ENCODE data around the gene UBE2L3. TPM values are rescaled to one million over a fixed set of nuclear protein-coding genes. Genes with fewer than 3 reads are reported as not detected.

Gene UBE2L3
- total and polyA plus RNA-seq, 2 donors (not counting 1 experiment from before 2014, with no cell fraction given), result 13.5 to 30.9 TPM

DNA sequence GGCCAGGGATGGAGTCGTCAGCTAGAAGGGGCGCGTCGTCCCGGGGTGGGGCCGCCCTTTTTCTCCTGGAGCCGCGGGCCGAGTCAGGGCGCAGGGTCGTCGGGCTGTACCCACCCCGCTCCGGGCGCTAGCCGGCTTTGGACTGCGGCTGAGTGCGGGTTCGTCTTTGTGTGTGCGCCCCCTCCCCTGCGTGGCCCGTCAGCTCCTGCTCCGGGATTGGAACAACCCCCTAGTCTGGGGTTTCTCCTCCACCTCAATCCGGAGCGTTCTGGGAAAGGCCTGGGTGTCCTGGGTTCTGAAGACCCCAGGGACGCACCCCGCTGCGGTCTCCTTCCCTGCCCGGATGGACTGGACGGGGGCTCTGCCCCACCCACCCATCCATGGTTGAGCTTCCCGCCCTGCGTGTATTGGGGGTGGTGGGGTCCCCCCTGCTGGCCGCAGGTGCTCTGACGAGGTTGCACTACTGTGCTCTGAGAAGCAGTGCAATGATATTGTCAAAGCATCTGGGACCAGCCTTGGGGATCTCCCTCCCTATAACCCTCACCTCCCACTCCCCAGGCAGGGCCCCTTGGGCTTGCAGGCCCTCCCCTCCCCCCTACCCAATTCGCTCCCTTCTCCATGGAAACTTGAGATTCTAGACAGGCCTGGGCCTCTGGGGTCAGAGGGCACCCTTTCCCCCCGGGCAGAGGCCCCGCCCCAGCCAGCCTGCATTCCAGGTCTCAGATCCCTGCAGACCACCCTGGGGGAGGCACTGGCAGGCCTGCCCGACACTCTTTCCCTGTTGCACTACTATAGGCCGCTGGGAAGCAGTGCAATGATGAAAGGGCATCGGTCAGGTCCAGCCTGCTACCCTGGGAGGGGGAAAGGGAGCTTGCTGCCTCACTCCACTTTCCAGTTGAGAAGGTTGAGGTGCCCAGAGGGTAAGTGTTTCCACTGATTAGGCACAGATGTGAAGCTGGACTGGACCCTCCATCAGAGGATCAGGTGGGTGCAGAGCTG lies 85.3 kb downstream of the UBE2L3 start:
- Histone ChIP-seq H3K79me2 (ENCODE audit: control insufficient read depth, insufficient read depth, low read length) (peaks cover 3% of the 10 kb centered on the region), H3K36me3 (replicated peaks in 1 of 2; ENCODE audit: control extremely low read depth in 1 of 2, control insufficient read depth in 1 of 2, extremely low read depth in 1 of 2, insufficient read depth in 2 of 2, low read length in 1 of 2) (no peaks in the 10 kb centered on the region), H4K20me1 (ENCODE audit: control insufficient read depth, insufficient read depth, low read length, poor library complexity, severe bottlenecking) (peaks cover 14% of the 10 kb centered on the region), H3K4me2 (replicated peaks; ENCODE audit: low read depth, low read length, poor library complexity, severe bottlenecking) (peak overlapping the region; percentile 84), H3K4me3 (ENCODE audit: control extremely low read depth in 1 of 5, extremely low read depth in 1 of 5, insufficient read depth in 1 of 5, low read depth in 2 of 5, low read length in 4 of 5) (peak overlapping the region in 4 of 5 experiments; percentile 56 to 67 (median 58)), H2AFZ (ENCODE audit: insufficient read depth, low read depth, low read length, poor library complexity, severe bottlenecking) (peak overlapping the region; percentile 93), H3K9me3 (ENCODE audit: control extremely low read depth in 1 of 3, control insufficient read depth in 2 of 3, insufficient read depth in 1 of 3, low read length in 2 of 3) (no peaks in the 10 kb centered on the region), H3K4me1 (ENCODE audit: control insufficient read depth in 2 of 2, insufficient read depth in 2 of 2, low read length in 2 of 2) (peaks cover 16 to 31% of the 10 kb centered on the region in 2 donors), H3K27me3 (replicated peaks in 1 of 4; ENCODE audit: control extremely low read depth in 1 of 4, control insufficient read depth in 3 of 4, insufficient read depth in 4 of 4, low read length in 3 of 4) (no peaks in the 10 kb centered on the region), H3K9ac (ENCODE audit: low read length) (peak overlapping the region; percentile 65), H3K27ac (ENCODE audit: low read length in 2 of 2) (no peak overlapping the region)
- no peak for DNase-seq
- TF ChIP-seq EZH2 (IDR thresholded peaks at IDR 0.05; ENCODE audit: borderline replicate concordance, insufficient read depth, low read depth, low read length, poor library complexity, severe bottlenecking), result no peak
- TF ChIP-seq, protein P1, sequence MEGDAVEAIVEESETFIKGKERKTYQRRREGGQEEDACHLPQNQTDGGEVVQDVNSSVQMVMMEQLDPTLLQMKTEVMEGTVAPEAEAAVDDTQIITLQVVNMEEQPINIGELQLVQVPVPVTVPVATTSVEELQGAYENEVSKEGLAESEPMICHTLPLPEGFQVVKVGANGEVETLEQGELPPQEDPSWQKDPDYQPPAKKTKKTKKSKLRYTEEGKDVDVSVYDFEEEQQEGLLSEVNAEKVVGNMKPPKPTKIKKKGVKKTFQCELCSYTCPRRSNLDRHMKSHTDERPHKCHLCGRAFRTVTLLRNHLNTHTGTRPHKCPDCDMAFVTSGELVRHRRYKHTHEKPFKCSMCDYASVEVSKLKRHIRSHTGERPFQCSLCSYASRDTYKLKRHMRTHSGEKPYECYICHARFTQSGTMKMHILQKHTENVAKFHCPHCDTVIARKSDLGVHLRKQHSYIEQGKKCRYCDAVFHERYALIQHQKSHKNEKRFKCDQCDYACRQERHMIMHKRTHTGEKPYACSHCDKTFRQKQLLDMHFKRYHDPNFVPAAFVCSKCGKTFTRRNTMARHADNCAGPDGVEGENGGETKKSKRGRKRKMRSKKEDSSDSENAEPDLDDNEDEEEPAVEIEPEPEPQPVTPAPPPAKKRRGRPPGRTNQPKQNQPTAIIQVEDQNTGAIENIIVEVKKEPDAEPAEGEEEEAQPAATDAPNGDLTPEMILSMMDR (IDR thresholded peaks at IDR 0.05), result no peak
- Mint-ChIP-seq H3K27ac (peak overlapping the region; percentile 15), H3K9me3 (ENCODE audit: insufficient read depth) (no peaks in the 10 kb centered on the region), H3K4me3 (peak overlapping the region; percentile 91), H3K27me3 (no peaks in the 10 kb centered on the region), H3K4me1 (peaks cover 28% of the 10 kb centered on the region)
- intact Hi-C loops (cut with micrococcal nuclease), result loop anchor here (1.0 kb wide), 1 partner anchor 13 kb away; the partner anchor contains the start of gene PPIL2
- POLR2A ChIA-PET, result interaction anchor here (1.0 to 2.1 kb wide), 3 partner anchors 10 to 24 kb away, joined by 3 to 7 read pairs (median 5); no protein-coding TSS in a partner anchor
- ATAC-seq (ENCODE audit: low read depth), result no peak
- CTCF ChIA-PET, result interaction anchor here (0.7 to 1.9 kb wide), 4 partner anchors 10 to 24 kb away, joined by 3 to 7 read pairs (median 5); partner anchors contain the start of gene SDF2L1
- WGBS (ENCODE audit: insufficient coverage), result 31% methylated on average over 35 of the region's 40 CpGs
